ENCODE measurements around the gene EPRS1. TPM values are rescaled to one million over a fixed set of nuclear protein-coding genes. Genes with fewer than 3 reads are reported as not detected.

The EPRS1 gene
- total and polyA plus RNA-seq, 4 donors = 20.4 to 59.3 (median 39.2) TPM

GRCh38 chr1:220019071-220019470 lies 27.2 kb downstream of the EPRS1 start:
- DNase-seq (ENCODE audit: low spot score) = no peak
- Histone ChIP-seq H3K27ac (ENCODE audit: low read depth in 1 of 2, low read length in 2 of 2) (no peak overlapping the region), H3K4me1 (ENCODE audit: control insufficient read depth in 4 of 4, insufficient read depth in 4 of 4, low read length in 3 of 4) (no peaks in the 10 kb centered on the region), H3K9ac (ENCODE audit: low read depth in 1 of 2, low read length in 2 of 2) (no peak overlapping the region), H3K4me3 (ENCODE audit: low read depth in 1 of 3, low read length in 3 of 3) (no peak overlapping the region), H3K9me3 (ENCODE audit: control insufficient read depth in 4 of 4, low read length in 3 of 4) (no peaks in the 10 kb centered on the region), H3K36me3 (ENCODE audit: control insufficient read depth in 4 of 4, insufficient read depth in 3 of 4, low read depth in 1 of 4, low read length in 3 of 4) (peaks cover 6 to 59% (median 46%) of the 10 kb centered on the region in 4 donors), H3K27me3 (ENCODE audit: control insufficient read depth in 4 of 4, insufficient read depth in 4 of 4, low read length in 3 of 4) (no peaks in the 10 kb centered on the region)
- no peak for TF ChIP-seq ZBTB33 (IDR thresholded peaks at IDR 0.05)
- TF ChIP-seq EGR1 (IDR thresholded peaks at IDR 0.05; ENCODE audit: low read depth in 2 of 2) = no peak
- no peak for TF ChIP-seq RAD21 (IDR thresholded peaks at IDR 0.05)
- TF ChIP-seq HNF4G (IDR thresholded peaks at IDR 0.05) = no peak
- TF ChIP-seq ATF3 (IDR thresholded peaks at IDR 0.05) = no peak
- TF ChIP-seq CTCF (IDR thresholded peaks at IDR 0.05; ENCODE audit: low read depth, low read length, missing input control) = no peak

GRCh38 chr1:220013497-220013896 lies 32.8 kb downstream of the EPRS1 start:
- H3K27ac ChIP-seq (ENCODE audit: low read depth in 1 of 2, low read length in 2 of 2) = no peak overlapping the region
- H3K36me3 ChIP-seq (ENCODE audit: control insufficient read depth in 4 of 4, insufficient read depth in 3 of 4, low read depth in 1 of 4, low read length in 3 of 4) = peaks cover 2 to 41% (median 17%) of the 10 kb centered on the region in 4 donors
- no peak overlapping the region for H3K9ac ChIP-seq (ENCODE audit: low read depth in 1 of 2, low read length in 2 of 2)
- no peaks in the 10 kb centered on the region for H3K9me3 ChIP-seq (ENCODE audit: control insufficient read depth in 4 of 4, low read length in 3 of 4)
- peaks cover 0 to 2% (median 0%) of the 10 kb centered on the region in 4 donors for H3K4me1 ChIP-seq (ENCODE audit: control insufficient read depth in 4 of 4, insufficient read depth in 4 of 4, low read length in 3 of 4)
- TF ChIP-seq RXRA (IDR thresholded peaks at IDR 0.05) (no peak), NR2F2 (IDR thresholded peaks at IDR 0.05) (no peak), ZBTB33 (IDR thresholded peaks at IDR 0.05) (no peak), JUND (IDR thresholded peaks at IDR 0.05) (no peak), FOXA1 (IDR thresholded peaks at IDR 0.05) (no peak), HNF4A (conservative IDR thresholded peaks at IDR 0.05) (no peak), REST (IDR thresholded peaks at IDR 0.05) (no peak), GABPA (IDR thresholded peaks at IDR 0.05 in 1 of 2, conservative IDR thresholded peaks at IDR 0.05 in 1 of 2) (no peak), CTCF (IDR thresholded peaks at IDR 0.05; ENCODE audit: low read depth, low read length, missing input control) (no peak), FOXA2 (IDR thresholded peaks at IDR 0.05) (no peak), RAD21 (IDR thresholded peaks at IDR 0.05) (no peak), YY1 (IDR thresholded peaks at IDR 0.05) (no peak), HNF4G (IDR thresholded peaks at IDR 0.05) (no peak), TAF1 (conservative IDR thresholded peaks at IDR 0.05) (no peak)
- H3K27me3 ChIP-seq (ENCODE audit: control insufficient read depth in 4 of 4, insufficient read depth in 4 of 4, low read length in 3 of 4) = no peaks in the 10 kb centered on the region
- no peak for DNase-seq (ENCODE audit: low spot score)
- WGBS = 91% methylated on average over 3 of the region's 3 CpGs
- H3K4me3 ChIP-seq (ENCODE audit: low read depth in 1 of 3, low read length in 3 of 3) = no peak overlapping the region

Measured in liver (tissue), 9 donors.